NCI-H345 treated with DMSO at 0.1 percent for 48 hours (cell line): ENCODE measurements around the gene CDH20.
"Not testable (repeated sequence)": the region's sequence is repeated elsewhere in the genome, so short reads cannot be mapped to it uniquely, and the experiment has no call there.

Experiments
- DNase-seq: peaks from one replicate; lab custom pipeline; 2025; ENCODE audit not compliant: unreplicated experiment; lab: John Stamatoyannopoulos, UW

CDH20 gene

GRCh38 chr18:61340148-61340547, 6.9 kb downstream of the CDH20 start:
- no peak for DNase-seq

- no peak for DNase-seq
Measured at GRCh38 chr18:61348230-61348629, 15.0 kb downstream of the CDH20 start.

GRCh38 chr18:61350578-61350977, 17.3 kb downstream of the CDH20 start:
- DNase-seq = no peak

DNA sequence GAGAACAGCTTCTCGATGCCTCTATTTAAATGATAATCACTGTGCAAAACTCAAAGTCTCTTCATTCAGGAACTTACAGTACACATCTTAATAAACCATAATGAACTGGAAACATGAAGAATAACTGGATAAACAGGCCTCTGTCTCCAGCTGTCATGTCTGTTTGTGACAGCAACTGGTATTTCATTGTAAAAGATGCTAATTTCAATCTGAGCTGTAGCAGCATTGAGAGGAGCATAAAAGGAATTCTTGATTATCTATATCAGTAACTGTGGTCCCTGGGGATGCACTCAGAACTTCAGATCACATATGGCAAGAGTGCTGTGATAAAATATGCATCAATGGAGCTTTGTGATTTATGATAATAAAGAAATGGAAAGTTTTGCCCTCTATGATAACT, 18.8 kb downstream of the CDH20 start:
- DNase-seq = no peak

GRCh38 chr18:61352611-61353010, 19.4 kb downstream of the CDH20 start:
- no peak for DNase-seq

- DNase-seq = no peak
Measured at GRCh38 chr18:61360404-61361383, 27.5 kb downstream of the CDH20 start.

- DNase-seq = no peak
Measured at GRCh38 chr18:61362511-61362910, 29.3 kb downstream of the CDH20 start.

GRCh38 chr18:61364953-61365352, 31.7 kb downstream of the CDH20 start:
- no peak for DNase-seq

DNA sequence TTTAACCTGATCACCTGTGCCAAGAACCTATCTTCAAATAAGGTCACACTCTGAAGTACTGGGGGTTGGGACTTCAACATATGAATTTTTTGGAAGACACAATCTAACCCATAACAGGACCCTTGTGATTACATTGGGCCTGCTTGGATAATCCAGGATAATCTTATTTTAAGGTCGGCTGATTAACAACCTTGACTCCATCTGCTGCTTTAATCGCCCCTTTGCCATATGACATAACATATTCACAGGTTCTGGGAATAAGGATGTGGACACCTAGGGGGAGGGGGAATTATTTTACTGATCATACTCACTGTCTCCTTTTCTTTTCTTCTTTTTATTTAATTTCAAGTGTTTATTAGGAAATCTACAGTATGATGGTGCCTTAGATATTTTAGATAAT, 34.8 kb downstream of the CDH20 start:
- no peak for DNase-seq

DNA sequence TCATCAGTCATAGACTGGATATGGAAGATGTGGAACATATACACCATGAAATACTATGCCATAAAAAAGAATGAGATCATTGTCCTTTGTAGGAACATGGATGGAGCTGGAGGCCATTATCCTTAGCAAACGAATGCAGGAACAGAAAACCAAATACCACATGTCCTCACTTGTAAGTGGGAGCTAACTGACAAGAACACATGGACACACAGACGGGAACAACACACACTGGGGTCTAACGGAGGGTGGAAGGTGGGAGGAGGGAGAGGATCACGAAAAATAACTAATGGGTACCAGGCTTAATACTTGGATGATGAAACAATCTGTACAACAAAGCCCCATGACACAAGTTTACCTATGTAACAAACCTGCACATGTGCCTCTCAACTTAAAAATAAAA, 36.4 kb downstream of the CDH20 start:
- DNase-seq = not testable (repeated sequence)

DNA sequence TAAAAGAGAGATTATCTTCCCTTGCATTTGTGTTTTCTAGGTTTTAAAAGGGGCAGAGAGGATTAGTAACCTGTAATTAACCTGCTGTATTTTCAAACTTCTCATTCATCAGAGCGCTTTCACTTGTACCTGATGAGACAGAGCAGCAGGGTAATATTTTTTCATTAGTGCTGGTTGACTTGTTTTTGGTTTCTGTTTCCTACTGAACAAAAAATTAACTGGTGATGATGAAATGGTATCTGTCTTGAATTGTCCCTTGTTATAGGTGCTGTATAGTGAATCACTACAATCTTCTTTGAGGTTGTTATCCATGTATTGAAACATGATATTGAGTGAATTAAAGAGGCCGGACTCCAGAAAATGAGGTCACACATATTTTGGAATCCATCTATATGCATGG, 37.9 kb downstream of the CDH20 start:
- no peak for DNase-seq

GRCh38 chr18:61379827-61380226, 46.6 kb downstream of the CDH20 start:
- no peak for DNase-seq

GRCh38 chr18:61388010-61388409, 54.8 kb downstream of the CDH20 start:
- DNase-seq = no peak

DNA sequence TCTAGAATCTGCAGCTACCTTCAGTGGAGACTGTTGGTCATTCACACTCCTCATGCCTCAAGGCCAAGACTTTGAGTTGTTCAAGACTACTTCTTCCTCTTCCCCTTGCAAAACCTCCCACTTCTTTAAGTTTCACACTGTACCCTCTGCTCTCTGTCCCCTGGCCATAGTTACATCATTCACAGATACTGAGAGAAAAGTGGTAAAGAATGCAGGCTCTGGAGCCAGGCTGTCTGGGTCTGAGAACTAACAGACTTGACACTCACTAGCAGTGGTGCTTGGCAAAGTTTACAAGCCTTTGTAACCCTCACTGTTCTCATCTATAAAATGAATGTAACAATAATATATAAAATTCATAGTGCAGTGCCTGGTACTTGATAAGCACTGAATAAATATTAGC, 61.8 kb downstream of the CDH20 start:
- DNase-seq = no peak

DNA sequence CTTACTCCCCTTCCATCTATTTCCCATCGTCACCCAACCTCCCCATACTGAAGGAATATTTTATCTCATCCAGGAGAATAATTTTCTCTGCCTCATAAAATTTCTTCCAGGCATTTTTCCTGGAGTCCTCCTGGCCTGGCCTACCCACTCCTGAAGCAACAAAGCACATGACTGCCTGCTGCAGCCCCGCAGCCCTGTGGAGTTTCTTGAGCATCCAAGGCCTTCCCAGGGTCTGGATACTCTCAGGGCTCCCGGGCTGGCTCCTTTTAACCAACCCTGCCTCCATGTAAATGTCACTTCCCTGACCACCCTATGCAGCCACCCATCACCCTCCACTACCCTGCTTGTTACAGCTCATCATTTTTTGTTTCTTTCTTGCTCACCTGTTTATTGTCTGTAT, 64.0 kb downstream of the CDH20 start:
- no peak for DNase-seq

DNA sequence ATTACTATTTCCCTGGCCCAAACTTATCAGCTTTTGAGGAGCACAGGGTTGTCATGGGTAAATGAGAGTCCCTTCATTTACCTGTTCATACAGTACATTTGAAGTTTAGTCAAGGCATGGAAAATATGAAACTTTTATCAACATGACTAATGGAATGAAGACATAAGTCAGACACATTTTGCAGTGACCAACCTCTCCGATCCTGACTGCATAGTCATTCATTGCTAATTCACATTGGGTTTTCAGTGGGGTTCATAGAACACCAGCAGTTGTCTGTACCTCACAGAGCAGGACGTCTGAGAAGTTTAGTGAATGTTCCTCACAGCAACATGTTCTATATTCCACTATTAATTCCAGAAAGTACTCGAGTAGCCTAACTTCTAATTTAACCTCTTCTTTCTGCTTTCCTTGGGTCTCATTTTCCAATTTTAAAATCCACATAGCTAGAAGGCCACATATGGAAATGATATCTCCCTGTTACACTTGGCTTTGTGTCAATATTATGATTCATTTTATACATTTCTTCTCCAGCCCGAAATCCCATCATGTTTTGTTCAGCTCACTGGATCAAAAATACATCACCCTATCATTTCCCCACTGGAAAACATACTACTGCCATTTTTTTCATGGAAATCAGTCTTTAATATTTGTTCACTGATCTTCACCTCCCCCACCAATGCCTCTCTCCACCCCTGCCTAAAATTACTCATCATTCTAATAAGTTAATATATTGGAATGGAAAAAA, 65.9 kb downstream of the CDH20 start:
- DNase-seq = no peak

- no peak for DNase-seq
Measured at GRCh38 chr18:61400016-61400635, 66.9 kb downstream of the CDH20 start.

DNA sequence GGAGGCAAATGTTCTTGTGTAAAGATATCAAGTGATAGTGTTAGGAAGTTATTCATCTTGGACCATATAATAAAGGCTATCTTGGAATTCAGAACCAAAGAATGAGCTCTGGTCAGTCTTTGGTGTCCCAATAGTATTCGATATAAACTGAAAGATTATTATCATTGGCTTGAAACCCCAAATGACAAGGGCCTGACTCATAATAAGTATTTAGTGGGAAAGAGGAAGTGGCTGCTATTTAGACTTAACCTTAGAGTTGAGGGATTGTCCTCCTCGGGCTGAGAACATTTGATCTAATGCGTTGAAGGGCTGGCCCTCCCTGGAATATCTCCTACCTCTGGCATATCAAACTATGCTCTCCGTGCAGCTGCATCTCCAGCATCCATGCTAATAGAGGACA, 67.5 kb downstream of the CDH20 start:
- DNase-seq = no peak

- no peak for DNase-seq
Measured at GRCh38 chr18:61402726-61403125, 69.5 kb downstream of the CDH20 start.

GRCh38 chr18:61413396-61413795, 80.2 kb downstream of the CDH20 start:
- no peak for DNase-seq

- no peak for DNase-seq
Measured at GRCh38 chr18:61414086-61414485, 80.9 kb downstream of the CDH20 start.

DNA sequence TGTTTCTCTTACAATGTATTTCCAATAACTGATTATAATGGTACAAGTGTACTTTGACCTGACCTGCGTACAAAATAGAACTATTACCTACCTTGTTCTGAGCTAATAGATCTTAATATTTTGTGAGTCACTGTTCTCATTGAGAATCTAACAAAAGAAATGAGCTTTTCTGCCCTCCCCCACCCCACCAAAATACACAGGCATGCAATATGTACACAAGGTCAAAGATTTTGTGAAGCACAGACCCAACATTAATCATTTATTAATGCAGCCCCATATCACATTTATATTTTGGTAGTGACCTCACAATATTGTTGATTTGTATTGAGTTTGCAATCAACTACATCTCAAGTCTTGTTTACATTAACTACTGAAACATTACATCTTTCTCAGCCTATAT, 86.5 kb downstream of the CDH20 start:
- no peak for DNase-seq
